Small intestine (tissue), 7 donors: ENCODE data around the gene ZNF432. TPM values are rescaled to one million over a fixed set of nuclear protein-coding genes. Genes with fewer than 3 reads are reported as not detected.
"Not testable (repeated sequence)": the region's sequence is repeated elsewhere in the genome, so short reads cannot be mapped to it uniquely, and the experiment has no call there.

Experiments used
- DNase-seq, 2 donors: peaks; one replicate each; pipeline versions ENCODE4 v3.0.0 to v3.0.0-alpha.2; 2013
- FAIRE-seq: peaks from 2 replicates; lab custom pipeline; 2012; peaks lifted over from hg19 to GRCh38; lab: Jason Lieb, UNC
- H3K27ac ChIP-seq, 3 donors: one replicate each; pipeline ENCODE4 v1.5.1; 2013; ENCODE audit warnings: low read length in 2 of 3, mild to moderate bottlenecking in 2 of 3, control low read depth in 1 of 3, inconsistent platforms in 1 of 3, low read depth in 1 of 3, moderate library complexity in 1 of 3
- H3K27me3 ChIP-seq, 3 donors: one replicate each; pipeline ENCODE4 v1.6.1; 2013; ENCODE audit warnings: low read length in 3 of 3, inconsistent platforms in 1 of 3; ENCODE audit not compliant: control insufficient read depth in 3 of 3, insufficient read depth in 3 of 3
- H3K36me3 ChIP-seq, 3 donors: one replicate each; pipeline ENCODE4 v1.6.1; 2013; ENCODE audit warnings: low read length in 3 of 3, inconsistent platforms in 1 of 3, low read depth in 1 of 3, mild to moderate bottlenecking in 1 of 3, moderate library complexity in 1 of 3; ENCODE audit not compliant: control insufficient read depth in 3 of 3, insufficient read depth in 2 of 3
- H3K4me1 ChIP-seq, 3 donors: one replicate each; pipeline ENCODE4 v1.6.1; 2013; ENCODE audit warnings: low read length in 2 of 3, inconsistent platforms in 1 of 3, low read depth in 1 of 3, mild to moderate bottlenecking in 1 of 3, moderate library complexity in 1 of 3; ENCODE audit not compliant: control insufficient read depth in 3 of 3, insufficient read depth in 2 of 3
- H3K4me3 ChIP-seq, 3 donors: one replicate each; pipeline ENCODE4 v1.5.1; 2013; ENCODE audit warnings: low read length in 3 of 3, control low read depth in 1 of 3, inconsistent platforms in 1 of 3, low read depth in 1 of 3, mild to moderate bottlenecking in 1 of 3, moderate library complexity in 1 of 3
- H3K9me3 ChIP-seq, 2 donors: one replicate each; pipeline ENCODE4 v1.6.1; 2013; ENCODE audit warnings: low read depth in 1 of 2, low read length in 1 of 2; ENCODE audit not compliant: control insufficient read depth in 2 of 2, insufficient read depth in 1 of 2
- WGBS, 3 donors: extraction: QIAGEN DNeasy Blood & Tissue Kit; methylation state at CpG; one replicate each; pipeline ENCODE4 v1.1.7; 2013; 5-methylcytosine and 5-hydroxymethylcytosine counted together
- polyA plus RNA-seq, 4 donors: library from polyadenylated mRNA; stranded (reverse) in 3 of 4; unstranded in 1 of 4; fragments of 200-250 nt in 3 of 4; fragments of 120-200 nt in 1 of 4; gene quantifications; one replicate each; pipeline versions ENCODE4 v1.2.1 to v1.2.3, GENCODE V29; 2013
- donor health status: healthy with polysubstance abuse.
- donor health status: control.
- donor health status: control.
- donor health status: Bipolar disorder and iron deficiency.
- donor health status: healthy.

ZNF432 gene
- polyA plus RNA-seq, 4 donors = 3.8 to 13.9 (median 6.4) TPM

GRCh38 chr19:52066258-52066863 lies 17.7 kb upstream of the ZNF432 start:
- no peaks in the 10 kb centered on the region for H3K4me1 ChIP-seq
- H3K27me3 ChIP-seq = no peaks in the 10 kb centered on the region
- H3K36me3 ChIP-seq = peaks cover 23 to 47% (median 35%) of the 10 kb centered on the region in 3 donors
- no peak overlapping the region for H3K27ac ChIP-seq
- DNase-seq = no peak
- peaks cover 14 to 75% of the 10 kb centered on the region in 2 donors for H3K9me3 ChIP-seq
- 97 to 98% (median 97%) methylated on average over 6 of the region's 6 CpGs for WGBS, 3 donors
- no peak overlapping the region for H3K4me3 ChIP-seq
- no peak for FAIRE-seq

DNA sequence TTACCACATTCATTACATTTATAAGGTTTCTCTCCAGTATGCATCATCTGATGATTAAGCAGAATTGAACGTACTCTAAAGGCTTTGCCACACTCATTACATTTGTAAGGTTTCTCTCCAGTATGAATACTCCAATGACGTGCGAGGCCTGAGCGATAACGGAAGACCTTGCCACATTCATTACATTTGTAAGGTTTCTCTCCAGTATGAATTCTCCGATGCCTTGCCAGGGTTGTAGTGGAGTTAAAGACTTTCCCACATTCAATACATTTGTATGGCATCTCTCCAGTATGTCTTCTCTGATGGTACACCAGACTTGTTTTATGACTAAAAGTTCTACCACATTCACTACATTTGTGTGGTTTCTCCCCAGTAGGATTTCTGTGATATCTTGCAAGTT lies 16.8 kb upstream of the ZNF432 start:
- Histone ChIP-seq H3K4me1 (no peaks in the 10 kb centered on the region), H3K9me3 (peaks cover 13 to 77% of the 10 kb centered on the region in 2 donors), H3K27ac (no peak overlapping the region), H3K27me3 (no peaks in the 10 kb centered on the region), H3K4me3 (no peak overlapping the region), H3K36me3 (peaks cover 21 to 39% (median 35%) of the 10 kb centered on the region in 3 donors)
- DNase-seq (no peak), FAIRE-seq (no peak)
- WGBS, 3 donors = 98 to 99% (median 98%) methylated on average over 6 of the region's 6 CpGs

DNA sequence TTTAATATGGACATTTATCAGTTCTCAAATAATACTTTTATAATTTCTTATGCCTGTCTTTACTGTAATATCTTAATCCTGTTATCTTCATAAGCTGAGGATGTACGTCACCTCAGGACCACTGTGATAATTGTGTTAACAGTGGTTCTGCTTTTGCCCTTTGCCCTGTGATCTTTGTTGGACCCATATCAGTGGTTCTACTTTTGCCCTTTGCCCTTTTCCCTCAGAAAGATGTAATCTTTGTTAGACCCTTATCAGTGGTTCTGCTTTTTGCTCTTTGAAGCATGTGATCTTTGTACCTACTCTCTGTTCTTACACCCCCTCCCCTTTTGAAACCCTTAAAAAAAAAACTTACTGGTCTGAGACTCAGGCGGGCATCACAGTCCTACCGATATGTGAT lies 7.8 kb upstream of the ZNF432 start:
- DNase-seq, H3K27me3 ChIP-seq, H3K36me3 ChIP-seq, FAIRE-seq, H3K27ac ChIP-seq, H3K4me3 ChIP-seq, H3K4me1 ChIP-seq: not testable (repeated sequence)
- WGBS, 3 donors = 89 to 91% (median 90%) methylated on average over 3 of the region's 3 CpGs
- H3K9me3 ChIP-seq = peaks cover 2 to 42% of the 10 kb centered on the region in 2 donors

- H3K36me3 ChIP-seq, H3K4me1 ChIP-seq, FAIRE-seq, H3K27ac ChIP-seq, H3K27me3 ChIP-seq, H3K4me3 ChIP-seq, DNase-seq: not testable (repeated sequence)
- 54 to 100% (median 82%) methylated on average over 1 of the region's 1 CpG for WGBS, 3 donors
- peaks cover 0 to 27% of the 10 kb centered on the region in 2 donors for H3K9me3 ChIP-seq
These were observed 3.1 kb upstream of the ZNF432 start for GRCh38 chr19:52051736-52052135.

DNA sequence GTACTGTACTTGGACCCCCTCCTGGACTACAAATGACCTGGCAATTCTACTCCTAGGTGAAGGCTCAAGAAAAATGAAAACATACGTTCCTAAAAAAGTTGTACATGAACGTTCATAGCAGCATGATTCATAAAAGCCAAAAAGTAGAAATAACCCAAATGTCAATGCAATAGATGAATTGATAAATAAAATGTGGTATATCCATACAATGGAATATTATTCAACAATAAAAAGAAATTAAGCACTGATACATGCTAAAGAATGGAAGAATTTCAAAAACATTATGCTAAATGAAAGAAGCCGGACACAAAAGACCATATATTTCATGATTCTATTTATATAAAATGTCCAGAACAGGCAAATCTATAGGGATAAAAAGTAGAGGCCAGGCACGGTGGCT lies 9.5 kb downstream of the ZNF432 start:
- WGBS, 3 donors = 97 to 98% (median 97%) methylated on average over 4 of the region's 4 CpGs
- DNase-seq = no peak
- H3K27ac ChIP-seq = no peak overlapping the region
- no peaks in the 10 kb centered on the region for H3K4me1 ChIP-seq
- no peak for FAIRE-seq
- H3K4me3 ChIP-seq = no peak overlapping the region
- H3K27me3 ChIP-seq = no peaks in the 10 kb centered on the region
- peaks cover 6 to 55% of the 10 kb centered on the region in 2 donors for H3K9me3 ChIP-seq
- peaks cover 31 to 60% (median 32%) of the 10 kb centered on the region in 3 donors for H3K36me3 ChIP-seq

DNA sequence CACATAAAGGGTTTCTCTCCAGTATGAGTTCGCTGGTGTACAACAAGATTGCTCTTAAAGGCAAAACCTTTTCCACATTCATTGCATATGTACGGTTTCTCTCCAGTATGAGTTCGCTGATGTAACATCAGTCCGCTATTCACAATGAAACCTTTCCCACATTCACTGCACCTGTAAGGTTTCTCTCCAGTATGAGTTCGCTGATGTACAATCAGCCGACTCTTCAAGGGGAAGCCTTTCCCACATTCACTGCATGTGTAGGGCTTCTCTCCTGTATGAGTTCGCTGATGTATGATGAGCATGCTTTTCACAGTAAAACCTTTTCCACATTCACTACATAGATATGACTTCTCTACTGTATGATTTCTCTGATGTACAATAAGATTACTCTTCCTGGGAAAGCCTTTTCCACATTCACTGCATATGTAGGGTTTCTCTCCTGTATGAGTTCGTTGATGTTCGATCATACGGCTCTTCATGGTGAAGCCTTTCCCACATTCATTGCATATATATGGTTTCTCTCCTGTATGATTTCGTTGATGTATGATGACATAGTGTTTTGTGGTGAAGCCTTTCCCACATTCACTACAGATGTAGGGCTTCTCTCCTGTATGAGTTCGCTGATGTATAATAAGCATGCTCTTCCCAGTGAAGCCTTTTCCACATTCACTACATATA lies 14.4 kb downstream of the ZNF432 start:
- 97 to 99% (median 98%) methylated on average over 12 of the region's 12 CpGs for WGBS, 3 donors
- no peak overlapping the region for H3K27ac ChIP-seq
- no peak for FAIRE-seq
- H3K9me3 ChIP-seq = peaks cover 12 to 66% of the 10 kb centered on the region in 2 donors
- peaks cover 0 to 3% (median 0%) of the 10 kb centered on the region in 3 donors for H3K27me3 ChIP-seq
- no peaks in the 10 kb centered on the region for H3K4me1 ChIP-seq
- no peak for DNase-seq
- peaks cover 16 to 39% (median 28%) of the 10 kb centered on the region in 3 donors for H3K36me3 ChIP-seq
- H3K4me3 ChIP-seq = peak overlapping the region in 1 of 3 donors; percentile 0

DNA sequence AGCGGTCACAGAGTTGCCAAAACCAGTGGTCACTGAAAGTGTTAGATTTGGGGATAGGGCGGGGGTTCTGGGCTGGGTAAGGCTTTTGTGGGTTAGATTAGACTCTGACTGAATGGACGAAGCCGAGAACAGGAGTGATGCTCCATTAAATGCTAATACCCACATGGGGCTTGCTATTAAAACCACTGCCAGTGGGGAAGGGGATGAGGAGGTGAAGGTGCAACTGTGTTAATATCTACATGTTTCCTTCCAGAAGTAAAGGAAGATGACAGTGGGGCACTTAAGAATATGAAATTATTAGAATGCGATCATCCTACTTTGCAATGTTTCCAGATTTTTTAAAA lies 19.9 kb downstream of the ZNF432 start:
- no peaks in the 10 kb centered on the region for H3K27me3 ChIP-seq
- H3K9me3 ChIP-seq = peaks cover 6 to 50% of the 10 kb centered on the region in 2 donors

DNA sequence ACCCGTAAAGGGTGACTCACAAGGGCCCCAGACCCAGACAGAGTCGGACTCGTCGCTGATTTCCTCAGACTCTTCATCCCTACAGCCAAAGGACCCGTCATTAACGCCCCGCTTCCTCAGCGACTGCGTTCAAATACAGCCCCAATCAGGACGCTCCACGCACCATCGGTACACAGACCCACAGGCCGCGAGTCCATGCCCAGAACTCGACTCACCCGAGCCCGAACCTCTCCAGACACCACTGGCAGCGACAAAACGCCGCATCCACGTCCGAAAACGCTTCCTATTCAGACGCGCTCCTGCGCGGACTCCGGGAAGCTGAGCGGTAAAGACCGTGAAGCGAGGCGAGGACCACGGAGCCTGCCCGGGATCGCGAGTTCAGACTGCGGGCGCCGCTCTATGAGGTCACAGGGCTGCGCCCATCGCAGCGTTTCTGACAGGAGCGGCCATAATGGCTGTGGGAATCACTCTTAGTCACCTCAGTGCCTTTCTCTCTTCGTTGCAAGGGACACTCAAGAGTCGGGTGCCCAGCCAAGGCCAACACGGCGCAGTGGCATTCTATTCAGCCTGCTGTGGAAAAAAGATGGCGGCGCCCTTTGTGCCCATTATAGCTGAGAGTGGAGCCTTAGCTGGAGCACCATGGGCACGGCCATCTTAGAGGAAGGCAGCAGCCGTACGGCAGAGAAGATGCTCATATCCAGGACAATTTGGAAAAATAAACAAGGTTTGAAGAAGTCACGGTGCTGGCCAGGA lies 20.4 kb downstream of the ZNF432 start, which contains the start of gene ZNF614:
Gene ZNF614 (minus strand): TSS at position 353 of the 753 bp plus-strand sequence. CDS start 2,634 bp downstream, outside the sequence.
- Histone ChIP-seq H3K4me1 (peaks cover 0 to 2% (median 0%) of the 10 kb centered on the region in 3 donors), H3K4me3 (peak within 1 kb of the TSS; percentile 54 to 86 (median 72)), H3K36me3 (peaks cover 18 to 28% (median 21%) of the 10 kb centered on the region in 3 donors), H3K27me3 (no peaks in the 10 kb centered on the region), H3K27ac (peak within 1 kb of the TSS; percentile 93 to 95 (median 95)), H3K9me3 (peaks cover 4 to 52% of the 10 kb centered on the region in 2 donors)
- no peak for FAIRE-seq
- WGBS, 3 donors = 1% methylated on average over 52 to 53 of the region's 53 CpGs
- DNase-seq = peak; percentile 87 to 97

More for the DNA sequence above, 19.9 kb downstream of the ZNF432 start:
- peak overlapping the region in 2 of 3 donors; percentile 54 to 86 for H3K4me3 ChIP-seq
- WGBS, 3 donors = 15 to 22% (median 19%) methylated on average over 5 of the region's 5 CpGs
- H3K36me3 ChIP-seq = peaks cover 14 to 23% (median 18%) of the 10 kb centered on the region in 3 donors
- no peak for DNase-seq
- H3K4me1 ChIP-seq = peaks cover 0 to 2% (median 0%) of the 10 kb centered on the region in 3 donors
- H3K27ac ChIP-seq = peak overlapping the region; percentile 93 to 95 (median 95)
- no peak for FAIRE-seq
